ENCODE data around the gene ESF1. TPM values are rescaled to one million over a fixed set of nuclear protein-coding genes. Genes with fewer than 3 reads are reported as not detected.

Gene ESF1, protein sequence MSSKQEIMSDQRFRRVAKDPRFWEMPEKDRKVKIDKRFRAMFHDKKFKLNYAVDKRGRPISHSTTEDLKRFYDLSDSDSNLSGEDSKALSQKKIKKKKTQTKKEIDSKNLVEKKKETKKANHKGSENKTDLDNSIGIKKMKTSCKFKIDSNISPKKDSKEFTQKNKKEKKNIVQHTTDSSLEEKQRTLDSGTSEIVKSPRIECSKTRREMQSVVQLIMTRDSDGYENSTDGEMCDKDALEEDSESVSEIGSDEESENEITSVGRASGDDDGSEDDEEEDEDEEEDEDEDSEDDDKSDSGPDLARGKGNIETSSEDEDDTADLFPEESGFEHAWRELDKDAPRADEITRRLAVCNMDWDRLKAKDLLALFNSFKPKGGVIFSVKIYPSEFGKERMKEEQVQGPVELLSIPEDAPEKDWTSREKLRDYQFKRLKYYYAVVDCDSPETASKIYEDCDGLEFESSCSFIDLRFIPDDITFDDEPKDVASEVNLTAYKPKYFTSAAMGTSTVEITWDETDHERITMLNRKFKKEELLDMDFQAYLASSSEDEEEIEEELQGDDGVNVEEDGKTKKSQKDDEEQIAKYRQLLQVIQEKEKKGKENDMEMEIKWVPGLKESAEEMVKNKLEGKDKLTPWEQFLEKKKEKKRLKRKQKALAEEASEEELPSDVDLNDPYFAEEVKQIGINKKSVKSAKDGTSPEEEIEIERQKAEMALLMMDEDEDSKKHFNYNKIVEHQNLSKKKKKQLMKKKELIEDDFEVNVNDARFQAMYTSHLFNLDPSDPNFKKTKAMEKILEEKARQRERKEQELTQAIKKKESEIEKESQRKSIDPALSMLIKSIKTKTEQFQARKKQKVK
- total RNA-seq (2022; extraction: Qiagen RNA extraction; ENCODE audit: low read depth) = 20.6 to 35.2 TPM (median 25.0 TPM) in 5 replicates

DNA sequence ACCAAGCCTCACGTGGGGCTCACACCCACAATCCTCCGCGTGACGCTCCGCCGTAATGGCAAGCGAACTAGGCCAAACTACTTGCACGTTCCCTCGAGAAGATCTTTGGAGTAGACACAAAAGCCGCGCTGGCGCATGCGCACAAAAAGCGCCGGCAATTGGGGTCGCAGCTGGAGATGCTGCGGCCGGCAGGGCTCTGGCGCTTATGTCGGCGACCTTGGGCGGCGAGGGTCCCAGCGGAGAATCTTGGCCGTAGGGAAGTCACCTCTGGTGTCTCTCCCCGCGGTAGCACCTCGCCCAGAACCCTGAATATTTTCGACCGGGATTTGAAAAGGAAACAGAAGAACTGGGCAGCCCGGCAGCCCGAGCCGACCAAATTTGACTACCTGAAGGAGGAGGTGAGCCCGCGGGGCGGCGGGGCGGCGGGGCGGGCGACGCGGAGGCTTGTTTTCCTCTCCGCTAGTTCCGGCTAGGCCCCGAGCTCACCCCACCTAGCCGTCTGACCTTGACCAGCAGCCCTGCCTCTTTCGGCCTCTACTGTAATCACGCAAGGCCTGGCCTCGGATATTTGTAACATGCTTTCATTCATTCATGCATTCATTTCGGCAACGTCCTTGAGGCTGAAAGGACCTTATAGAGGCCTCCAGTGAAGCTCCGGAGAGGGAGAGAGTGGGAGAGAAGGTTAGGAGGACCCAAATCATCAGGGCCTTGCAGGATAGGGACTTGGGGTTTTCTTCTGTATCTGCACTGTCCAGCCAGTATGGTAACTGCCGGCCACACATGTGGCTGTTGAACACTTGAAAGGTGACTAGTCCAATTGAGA lies at the start of gene ESF1, which contains the start of gene NDUFAF5:
Gene ESF1 (minus strand): TSS at position 27 of the 823 bp plus-strand sequence. CDS start 1,779 bp downstream, outside the sequence.
Gene NDUFAF5 (plus strand): TSS at position 136 of the 823 bp plus-strand sequence. CDS start 41 bp downstream, at position 177.

Other genes with a start within 250 kb of the ESF1 start
- 9.4 to 12.2 TPM (median 10.5 TPM) in 5 replicates for gene TASP1, start 146.0 kb downstream of the ESF1 start, total RNA-seq (2022; extraction: Qiagen RNA extraction; ENCODE audit: low read depth)
- 32.5 to 37.8 TPM (median 34.4 TPM) in 5 replicates for gene NDUFAF5, start 109 bp upstream of the ESF1 start, total RNA-seq (2022; extraction: Qiagen RNA extraction; ENCODE audit: low read depth)
- not detected in 5 replicates for gene SEL1L2, start 205.7 kb upstream of the ESF1 start, total RNA-seq (2022; extraction: Qiagen RNA extraction; ENCODE audit: low read depth)
- gene MACROD2, start 210.6 kb upstream of the ESF1 start, total RNA-seq (2022; extraction: Qiagen RNA extraction; ENCODE audit: low read depth) = 0.50 to 1.1 TPM (median 0.79 TPM) in 5 replicates